Loucy (cell line): ENCODE data around the gene SIGLEC12.

Experiments
- H2AFZ ChIP-seq: fragments of 200-600 bp; sonication (generic); 2 replicates; pipeline ENCODE4 v1.6.0; 2016; ENCODE audit warnings: antibody characterized with exemption, mild to moderate bottlenecking, low read length, moderate library complexity
- H3F3A ChIP-seq: fragments of 200-600 bp; 2 replicates; pipeline ENCODE4 v1.6.0; 2016; ENCODE audit warnings: antibody characterized with exemption, low read depth, mild to moderate bottlenecking
- H3K27me3 ChIP-seq: fragments of 200-600 bp; sonication (generic); 2 replicates; pipeline ENCODE4 v1.6.1; 2014; ENCODE audit warnings: low read length, mild to moderate bottlenecking; ENCODE audit not compliant: insufficient read depth, poor library complexity, severe bottlenecking
- H3K36me3 ChIP-seq: fragments of 200-600 bp; sonication (generic); 2 replicates; pipeline ENCODE4 v1.6.1; 2016; ENCODE audit warnings: low read length; ENCODE audit not compliant: insufficient read depth
- H3K4me1 ChIP-seq: fragments of 200-600 bp; sonication (generic); 2 replicates; pipeline ENCODE4 v1.5.1; 2014; ENCODE audit warnings: low read length, mild to moderate bottlenecking; ENCODE audit not compliant: insufficient read depth, poor library complexity, severe bottlenecking
- H3K4me2 ChIP-seq: fragments of 200-600 bp; sonication (generic); 2 replicates; pipeline ENCODE4 v1.6.0; 2014; ENCODE audit warnings: antibody characterized with exemption, low read length, low read depth, mild to moderate bottlenecking; ENCODE audit not compliant: poor library complexity, severe bottlenecking
- H3K4me3 ChIP-seq: fragments of 200-600 bp; sonication (generic); 2 replicates; pipeline ENCODE4 v1.5.1; 2014; ENCODE audit warnings: low read length, mild to moderate bottlenecking, mixed read lengths; ENCODE audit not compliant: poor library complexity, severe bottlenecking
- H3K79me2 ChIP-seq: fragments of 200-600 bp; sonication (generic); 2 replicates; pipeline ENCODE4 v1.6.1; 2014; ENCODE audit warnings: low read length; ENCODE audit not compliant: insufficient read depth
- H3K9ac ChIP-seq: fragments of 200-600 bp; sonication (generic); 2 replicates; pipeline ENCODE4 v1.6.0; 2014; ENCODE audit warnings: mild to moderate bottlenecking, low read depth, low read length, moderate library complexity; ENCODE audit not compliant: poor library complexity, severe bottlenecking
- H3K9me2 ChIP-seq: fragments of 200-600 bp; sonication (generic); replicated peaks from 2 replicates; pipeline ENCODE4 v1.6.1; 2016; ENCODE audit warnings: low read depth, low read length, mixed read lengths
- H3K9me3 ChIP-seq: fragments of 200-600 bp; sonication (generic); 2 replicates; pipeline ENCODE4 v1.6.1; 2014; ENCODE audit warnings: mild to moderate bottlenecking, antibody characterized with exemption, low read length, low read depth; ENCODE audit not compliant: insufficient read depth
- H4K20me1 ChIP-seq: fragments of 200-600 bp; sonication (generic); 2 replicates; pipeline ENCODE4 v1.6.0; 2014; ENCODE audit warnings: antibody characterized with exemption, low read length, mild to moderate bottlenecking; ENCODE audit not compliant: insufficient read depth, poor library complexity, severe bottlenecking
- EZH2phosphoT487 ChIP-seq: fragments of 200-600 bp; IDR thresholded peaks from 2 replicates; pipeline ENCODE4 v1.6.1; 2018; ENCODE audit warnings: antibody characterized with exemption, mild to moderate bottlenecking, moderate library complexity, borderline replicate concordance
- TF ChIP-seq, protein P1 (sequence below): fragments of 200-600 bp; sonication (generic); conservative IDR thresholded peaks from 2 replicates; pipeline ENCODE4 v1.5.1; 2014; ENCODE audit warnings: mild to moderate bottlenecking, antibody characterized with exemption, low read length

SIGLEC12 gene

GRCh38 chr19:51548891-51549305, 47.3 kb upstream of the SIGLEC12 start:
- Histone ChIP-seq H4K20me1 (no peaks in the 10 kb centered on the region), H3K9me3 (no peaks in the 10 kb centered on the region), H3K4me1 (peaks cover 71% of the 10 kb centered on the region), H3K9me2 (no peaks in the 10 kb centered on the region), H3K9ac (no peak overlapping the region), H2AFZ (no peak overlapping the region), H3K36me3 (no peaks in the 10 kb centered on the region), H3K4me3 (peak overlapping the region; percentile 69), H3K79me2 (no peaks in the 10 kb centered on the region), H3K27me3 (no peaks in the 10 kb centered on the region), H3K4me2 (peak overlapping the region; percentile 94), H3F3A (peaks cover 17% of the 10 kb centered on the region)
- TF ChIP-seq EZH2phosphoT487, result no peak
- TF ChIP-seq, protein P1, sequence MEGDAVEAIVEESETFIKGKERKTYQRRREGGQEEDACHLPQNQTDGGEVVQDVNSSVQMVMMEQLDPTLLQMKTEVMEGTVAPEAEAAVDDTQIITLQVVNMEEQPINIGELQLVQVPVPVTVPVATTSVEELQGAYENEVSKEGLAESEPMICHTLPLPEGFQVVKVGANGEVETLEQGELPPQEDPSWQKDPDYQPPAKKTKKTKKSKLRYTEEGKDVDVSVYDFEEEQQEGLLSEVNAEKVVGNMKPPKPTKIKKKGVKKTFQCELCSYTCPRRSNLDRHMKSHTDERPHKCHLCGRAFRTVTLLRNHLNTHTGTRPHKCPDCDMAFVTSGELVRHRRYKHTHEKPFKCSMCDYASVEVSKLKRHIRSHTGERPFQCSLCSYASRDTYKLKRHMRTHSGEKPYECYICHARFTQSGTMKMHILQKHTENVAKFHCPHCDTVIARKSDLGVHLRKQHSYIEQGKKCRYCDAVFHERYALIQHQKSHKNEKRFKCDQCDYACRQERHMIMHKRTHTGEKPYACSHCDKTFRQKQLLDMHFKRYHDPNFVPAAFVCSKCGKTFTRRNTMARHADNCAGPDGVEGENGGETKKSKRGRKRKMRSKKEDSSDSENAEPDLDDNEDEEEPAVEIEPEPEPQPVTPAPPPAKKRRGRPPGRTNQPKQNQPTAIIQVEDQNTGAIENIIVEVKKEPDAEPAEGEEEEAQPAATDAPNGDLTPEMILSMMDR, result no peak

DNA sequence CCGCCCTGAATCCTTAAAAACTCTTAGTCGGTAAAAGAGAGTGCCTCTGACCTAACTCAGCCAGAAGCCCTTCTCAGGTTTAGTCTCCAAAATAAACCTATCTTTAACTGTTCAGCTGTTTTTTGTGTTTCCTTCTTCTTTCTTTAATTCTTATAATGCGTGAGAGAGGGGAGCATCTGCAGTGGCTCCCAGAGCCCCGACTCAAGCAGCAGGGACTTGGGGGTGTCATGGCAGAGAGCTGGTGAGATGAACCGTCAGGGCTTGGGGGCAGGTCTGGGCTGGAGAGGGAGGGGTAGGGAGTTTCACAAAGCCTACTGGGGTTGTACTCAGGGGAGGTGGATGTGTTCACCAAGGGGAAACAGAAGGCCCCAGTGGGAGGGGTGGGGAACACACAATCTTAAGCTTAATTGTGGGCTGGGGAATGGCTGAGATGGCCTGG, 46.6 kb upstream of the SIGLEC12 start:
- no peaks in the 10 kb centered on the region for H3K79me2 ChIP-seq
- no peaks in the 10 kb centered on the region for H3K36me3 ChIP-seq
- no peaks in the 10 kb centered on the region for H3K27me3 ChIP-seq
- H4K20me1 ChIP-seq, result no peaks in the 10 kb centered on the region
- H3K4me2 ChIP-seq, result peak overlapping the region; percentile 94
- no peaks in the 10 kb centered on the region for H3K9me3 ChIP-seq
- H3K4me1 ChIP-seq, result peaks cover 71% of the 10 kb centered on the region
- no peak for TF ChIP-seq EZH2phosphoT487
- TF ChIP-seq, protein P1, result no peak
- no peak overlapping the region for H2AFZ ChIP-seq
- H3K9me2 ChIP-seq, result no peaks in the 10 kb centered on the region
- peak overlapping the region; percentile 69 for H3K4me3 ChIP-seq
- H3K9ac ChIP-seq, result peak overlapping the region; percentile 47
- H3F3A ChIP-seq, result peaks cover 17% of the 10 kb centered on the region

- peak overlapping the region; percentile 69 for H3K4me3 ChIP-seq
- H3K79me2 ChIP-seq, result no peaks in the 10 kb centered on the region
- H3K27me3 ChIP-seq, result no peaks in the 10 kb centered on the region
- peaks cover 17% of the 10 kb centered on the region for H3F3A ChIP-seq
- H2AFZ ChIP-seq, result no peak overlapping the region
- TF ChIP-seq, protein P1, result no peak
- TF ChIP-seq EZH2phosphoT487, result no peak
- peaks cover 70% of the 10 kb centered on the region for H3K4me1 ChIP-seq
- H3K9me3 ChIP-seq, result no peaks in the 10 kb centered on the region
- H3K4me2 ChIP-seq, result peak overlapping the region; percentile 94
- H3K9ac ChIP-seq, result peak overlapping the region; percentile 64
- no peaks in the 10 kb centered on the region for H4K20me1 ChIP-seq
- H3K36me3 ChIP-seq, result no peaks in the 10 kb centered on the region
- no peaks in the 10 kb centered on the region for H3K9me2 ChIP-seq
Measured at GRCh38 chr19:51547397-51548212, 46.0 kb upstream of the SIGLEC12 start.
